GM20431 (cell line): ENCODE data around the gene PADI4.

Experiments
- in situ Hi-C: fragments of 300-500 bp; cut with MseI, MboI; formaldehyde crosslinking; loops from one replicate; pipeline ENCODE4 v1.15.0; 2020; ENCODE audit warnings: low sequenced_read_pairs; ENCODE audit not compliant: unreplicated experiment

Gene PADI4

GRCh38 chr1:17307946-17308345, at the start of gene PADI4:
PADI4 (plus strand) TSS chr1:17308197; CDS start chr1:17308223, 26 bp downstream.
- in situ Hi-C loops, result no loop called here

- in situ Hi-C loops, result no loop called here
Observed at GRCh38 chr1:17258758-17259130, 49.3 kb upstream of the PADI4 start.

- in situ Hi-C loops, result no loop called here
Observed at GRCh38 chr1:17259233-17259873, 48.6 kb upstream of the PADI4 start.

- in situ Hi-C loops, result no loop called here
Observed at GRCh38 chr1:17260264-17260663, 47.7 kb upstream of the PADI4 start.

- in situ Hi-C loops, result no loop called here
Observed at GRCh38 chr1:17260738-17261137, 47.3 kb upstream of the PADI4 start.

- in situ Hi-C loops, result no loop called here
Observed at GRCh38 chr1:17263936-17264335, 44.1 kb upstream of the PADI4 start.

- in situ Hi-C loops, result no loop called here
Observed at GRCh38 chr1:17264470-17264869, 43.5 kb upstream of the PADI4 start.

GRCh38 chr1:17265162-17265561, 42.8 kb upstream of the PADI4 start:
- in situ Hi-C loops, result no loop called here

GRCh38 chr1:17265950-17266349, 42.0 kb upstream of the PADI4 start:
- in situ Hi-C loops, result no loop called here

GRCh38 chr1:17270891-17271765, 36.9 kb upstream of the PADI4 start:
- in situ Hi-C loops, result no loop called here

GRCh38 chr1:17272066-17272465, 35.9 kb upstream of the PADI4 start:
- in situ Hi-C loops, result no loop called here

- in situ Hi-C loops, result no loop called here
Observed at GRCh38 chr1:17272646-17273045, 35.4 kb upstream of the PADI4 start.

GRCh38 chr1:17273096-17273495, 34.9 kb upstream of the PADI4 start:
- in situ Hi-C loops, result no loop called here

- in situ Hi-C loops, result no loop called here
Observed at GRCh38 chr1:17274186-17275170, 33.5 kb upstream of the PADI4 start.

GRCh38 chr1:17276568-17276967, 31.4 kb upstream of the PADI4 start:
- in situ Hi-C loops, result no loop called here

- in situ Hi-C loops, result no loop called here
Observed at GRCh38 chr1:17277511-17278159, 30.4 kb upstream of the PADI4 start.

- in situ Hi-C loops, result no loop called here
Observed at GRCh38 chr1:17278996-17279830, 28.8 kb upstream of the PADI4 start.

- in situ Hi-C loops, result no loop called here
Observed at GRCh38 chr1:17280436-17280835, 27.6 kb upstream of the PADI4 start.

GRCh38 chr1:17280894-17281293, 27.1 kb upstream of the PADI4 start:
- in situ Hi-C loops, result no loop called here
